Kidney epithelial cell (primary cell): ENCODE measurements around the gene NMNAT3. TPM values are rescaled to one million over a fixed set of nuclear protein-coding genes. Genes with fewer than 3 reads are reported as not detected.

Experiments
- DNase-seq: peaks from one replicate; pipeline ENCODE4 v3.0.0-alpha.2; 2010; ENCODE audit warnings: low read depth
- H3K27me3 ChIP-seq: 2 replicates; pipeline ENCODE4 v1.6.0; 2011; ENCODE audit warnings: low read length; ENCODE audit not compliant: control insufficient read depth, insufficient read depth
- H3K36me3 ChIP-seq: 2 replicates; pipeline ENCODE4 v1.5.1; 2011; ENCODE audit warnings: low read length; ENCODE audit not compliant: control insufficient read depth, insufficient read depth
- H3K4me3 ChIP-seq: 2 replicates; pipeline ENCODE4 v1.5.1; 2011; ENCODE audit warnings: low read depth, mild to moderate bottlenecking, control low read depth, low read length
- CTCF ChIP-seq: IDR thresholded peaks from 2 replicates; pipeline ENCODE4 v1.5.1; 2011; ENCODE audit warnings: mild to moderate bottlenecking, moderate library complexity, low read length, control low read depth, inconsistent platforms; ENCODE audit not compliant: insufficient read depth, poor library complexity, severe bottlenecking
- total RNA-seq: library from RNA; depleted of rRNA; stranded (reverse); fragments of >200 nt; gene quantifications from 2 replicates; pipeline ENCODE4 v1.2.3, GENCODE V29; 2015

NMNAT3 gene
- total RNA-seq, 1 donor from 2014 or later: 8.6 TPM

- TF ChIP-seq CTCF: no peak
- no peaks in the 10 kb centered on the region for H3K27me3 ChIP-seq
- DNase-seq: no peak
- no peaks in the 10 kb centered on the region for H3K36me3 ChIP-seq
- no peak overlapping the region for H3K4me3 ChIP-seq
Measured at GRCh38 chr3:139611528-139611927, 66.2 kb downstream of the NMNAT3 start.

- no peak for DNase-seq
- H3K4me3 ChIP-seq: no peak overlapping the region
- no peak for TF ChIP-seq CTCF
- no peaks in the 10 kb centered on the region for H3K36me3 ChIP-seq
- no peaks in the 10 kb centered on the region for H3K27me3 ChIP-seq
Measured at GRCh38 chr3:139610886-139611285, 66.9 kb downstream of the NMNAT3 start.

GRCh38 chr3:139608924-139609323, 68.8 kb downstream of the NMNAT3 start:
- Histone ChIP-seq H3K4me3 (no peak overlapping the region), H3K36me3 (no peaks in the 10 kb centered on the region), H3K27me3 (no peaks in the 10 kb centered on the region)
- DNase-seq: no peak
- no peak for TF ChIP-seq CTCF

- H3K36me3 ChIP-seq: no peaks in the 10 kb centered on the region
- no peak for TF ChIP-seq CTCF
- no peak overlapping the region for H3K4me3 ChIP-seq
- DNase-seq: no peak
- H3K27me3 ChIP-seq: no peaks in the 10 kb centered on the region
Measured at GRCh38 chr3:139608108-139608380, 69.7 kb downstream of the NMNAT3 start.

GRCh38 chr3:139607257-139608107, 70.3 kb downstream of the NMNAT3 start:
- no peak for DNase-seq
- TF ChIP-seq CTCF: no peak
- H3K27me3 ChIP-seq: no peaks in the 10 kb centered on the region
- H3K36me3 ChIP-seq: no peaks in the 10 kb centered on the region
- no peak overlapping the region for H3K4me3 ChIP-seq

- Histone ChIP-seq H3K36me3 (no peaks in the 10 kb centered on the region), H3K27me3 (no peaks in the 10 kb centered on the region), H3K4me3 (no peak overlapping the region)
- DNase-seq: no peak
- TF ChIP-seq CTCF: no peak
Measured at GRCh38 chr3:139602003-139602402, 75.8 kb downstream of the NMNAT3 start.
